ENCODE measurements around the gene FNDC11. TPM values are rescaled to one million over a fixed set of nuclear protein-coding genes. Genes with fewer than 3 reads are reported as not detected.

Gene FNDC11
- total and polyA plus RNA-seq, 2 of the 13 experiments (the other 11 are each of a cell fraction or from before 2014, with no cell fraction given) = 0.07 TPM; not detected in 1

DNA sequence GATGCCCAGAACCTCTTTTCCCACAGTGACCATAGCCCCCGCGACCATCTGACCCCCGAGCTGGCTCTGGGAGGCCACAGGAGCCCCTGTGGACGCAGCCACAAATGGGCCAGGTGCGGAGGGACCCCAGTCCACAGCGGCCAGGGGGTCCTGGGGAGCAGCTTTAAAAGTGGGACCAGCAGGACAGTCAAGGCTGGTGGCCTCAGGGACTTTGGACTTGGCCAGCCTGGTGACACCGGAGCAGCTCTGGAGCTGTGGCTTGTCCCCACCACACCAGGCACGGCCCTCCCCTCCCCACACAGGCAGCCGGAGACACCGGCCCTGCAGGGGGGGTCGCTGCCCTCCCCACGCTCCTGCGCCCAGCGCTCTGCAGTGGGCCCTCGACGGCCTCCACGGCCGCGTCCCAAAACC, 3.5 kb downstream of the FNDC11 start (continued):
- TF ChIP-seq NFYC (CRISPR knock-in tag; IDR thresholded peaks at IDR 0.05) (no peak), ZNF468 (CRISPR knock-in tag; IDR thresholded peaks at IDR 0.05) (peak; percentile 45; the same call in 1 of the 2 replicates), SUZ12 (IDR thresholded peaks at IDR 0.05; ENCODE audit: low read depth, low read length) (no peak), ZIK1 (CRISPR knock-in tag; IDR thresholded peaks at IDR 0.05; ENCODE audit: borderline replicate concordance, low read depth) (no peak), ETV6 (CRISPR knock-in tag; conservative IDR thresholded peaks at IDR 0.05) (no peak), ZNF780A (CRISPR knock-in tag; IDR thresholded peaks at IDR 0.05) (no peak), BRCA1 (CRISPR knock-in tag; IDR thresholded peaks at IDR 0.05) (no peak), RORA (CRISPR knock-in tag; IDR thresholded peaks at IDR 0.05) (no peak), ZNF816 (CRISPR knock-in tag; IDR thresholded peaks at IDR 0.05; ENCODE audit: borderline replicate concordance) (no peak), NCOA5 (CRISPR knock-in tag; IDR thresholded peaks at IDR 0.05) (no peak)
- TF ChIP-seq, protein P1, sequence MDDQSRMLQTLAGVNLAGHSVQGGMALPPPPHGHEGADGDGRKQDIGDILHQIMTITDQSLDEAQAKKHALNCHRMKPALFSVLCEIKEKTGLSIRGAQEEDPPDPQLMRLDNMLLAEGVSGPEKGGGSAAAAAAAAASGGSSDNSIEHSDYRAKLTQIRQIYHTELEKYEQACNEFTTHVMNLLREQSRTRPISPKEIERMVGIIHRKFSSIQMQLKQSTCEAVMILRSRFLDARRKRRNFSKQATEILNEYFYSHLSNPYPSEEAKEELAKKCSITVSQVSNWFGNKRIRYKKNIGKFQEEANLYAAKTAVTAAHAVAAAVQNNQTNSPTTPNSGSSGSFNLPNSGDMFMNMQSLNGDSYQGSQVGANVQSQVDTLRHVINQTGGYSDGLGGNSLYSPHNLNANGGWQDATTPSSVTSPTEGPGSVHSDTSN (CRISPR knock-in tag; IDR thresholded peaks at IDR 0.05; ENCODE audit: borderline replicate concordance) = no peak
- TF ChIP-seq, protein P2, sequence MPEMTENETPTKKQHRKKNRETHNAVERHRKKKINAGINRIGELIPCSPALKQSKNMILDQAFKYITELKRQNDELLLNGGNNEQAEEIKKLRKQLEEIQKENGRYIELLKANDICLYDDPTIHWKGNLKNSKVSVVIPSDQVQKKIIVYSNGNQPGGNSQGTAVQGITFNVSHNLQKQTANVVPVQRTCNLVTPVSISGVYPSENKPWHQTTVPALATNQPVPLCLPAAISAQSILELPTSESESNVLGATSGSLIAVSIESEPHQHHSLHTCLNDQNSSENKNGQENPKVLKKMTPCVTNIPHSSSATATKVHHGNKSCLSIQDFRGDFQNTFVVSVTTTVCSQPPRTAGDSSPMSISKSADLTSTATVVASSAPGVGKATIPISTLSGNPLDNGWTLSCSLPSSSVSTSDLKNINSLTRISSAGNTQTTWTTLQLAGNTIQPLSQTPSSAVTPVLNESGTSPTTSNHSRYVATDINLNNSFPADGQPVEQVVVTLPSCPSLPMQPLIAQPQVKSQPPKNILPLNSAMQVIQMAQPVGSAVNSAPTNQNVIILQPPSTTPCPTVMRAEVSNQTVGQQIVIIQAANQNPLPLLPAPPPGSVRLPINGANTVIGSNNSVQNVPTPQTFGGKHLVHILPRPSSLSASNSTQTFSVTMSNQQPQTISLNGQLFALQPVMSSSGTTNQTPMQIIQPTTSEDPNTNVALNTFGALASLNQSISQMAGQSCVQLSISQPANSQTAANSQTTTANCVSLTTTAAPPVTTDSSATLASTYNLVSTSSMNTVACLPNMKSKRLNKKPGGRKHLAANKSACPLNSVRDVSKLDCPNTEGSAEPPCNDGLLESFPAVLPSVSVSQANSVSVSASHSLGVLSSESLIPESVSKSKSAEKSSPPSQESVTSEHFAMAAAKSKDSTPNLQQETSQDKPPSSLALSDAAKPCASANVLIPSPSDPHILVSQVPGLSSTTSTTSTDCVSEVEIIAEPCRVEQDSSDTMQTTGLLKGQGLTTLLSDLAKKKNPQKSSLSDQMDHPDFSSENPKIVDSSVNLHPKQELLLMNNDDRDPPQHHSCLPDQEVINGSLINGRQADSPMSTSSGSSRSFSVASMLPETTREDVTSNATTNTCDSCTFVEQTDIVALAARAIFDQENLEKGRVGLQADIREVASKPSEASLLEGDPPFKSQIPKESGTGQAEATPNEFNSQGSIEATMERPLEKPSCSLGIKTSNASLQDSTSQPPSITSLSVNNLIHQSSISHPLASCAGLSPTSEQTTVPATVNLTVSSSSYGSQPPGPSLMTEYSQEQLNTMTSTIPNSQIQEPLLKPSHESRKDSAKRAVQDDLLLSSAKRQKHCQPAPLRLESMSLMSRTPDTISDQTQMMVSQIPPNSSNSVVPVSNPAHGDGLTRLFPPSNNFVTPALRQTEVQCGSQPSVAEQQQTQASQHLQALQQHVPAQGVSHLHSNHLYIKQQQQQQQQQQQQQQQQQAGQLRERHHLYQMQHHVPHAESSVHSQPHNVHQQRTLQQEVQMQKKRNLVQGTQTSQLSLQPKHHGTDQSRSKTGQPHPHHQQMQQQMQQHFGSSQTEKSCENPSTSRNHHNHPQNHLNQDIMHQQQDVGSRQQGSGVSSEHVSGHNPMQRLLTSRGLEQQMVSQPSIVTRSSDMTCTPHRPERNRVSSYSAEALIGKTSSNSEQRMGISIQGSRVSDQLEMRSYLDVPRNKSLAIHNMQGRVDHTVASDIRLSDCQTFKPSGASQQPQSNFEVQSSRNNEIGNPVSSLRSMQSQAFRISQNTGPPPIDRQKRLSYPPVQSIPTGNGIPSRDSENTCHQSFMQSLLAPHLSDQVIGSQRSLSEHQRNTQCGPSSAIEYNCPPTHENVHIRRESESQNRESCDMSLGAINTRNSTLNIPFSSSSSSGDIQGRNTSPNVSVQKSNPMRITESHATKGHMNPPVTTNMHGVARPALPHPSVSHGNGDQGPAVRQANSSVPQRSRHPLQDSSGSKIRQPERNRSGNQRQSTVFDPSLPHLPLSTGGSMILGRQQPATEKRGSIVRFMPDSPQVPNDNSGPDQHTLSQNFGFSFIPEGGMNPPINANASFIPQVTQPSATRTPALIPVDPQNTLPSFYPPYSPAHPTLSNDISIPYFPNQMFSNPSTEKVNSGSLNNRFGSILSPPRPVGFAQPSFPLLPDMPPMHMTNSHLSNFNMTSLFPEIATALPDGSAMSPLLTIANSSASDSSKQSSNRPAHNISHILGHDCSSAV (CRISPR knock-in tag; IDR thresholded peaks at IDR 0.05; ENCODE audit: borderline replicate concordance) = no peak
- TF ChIP-seq, protein P3, sequence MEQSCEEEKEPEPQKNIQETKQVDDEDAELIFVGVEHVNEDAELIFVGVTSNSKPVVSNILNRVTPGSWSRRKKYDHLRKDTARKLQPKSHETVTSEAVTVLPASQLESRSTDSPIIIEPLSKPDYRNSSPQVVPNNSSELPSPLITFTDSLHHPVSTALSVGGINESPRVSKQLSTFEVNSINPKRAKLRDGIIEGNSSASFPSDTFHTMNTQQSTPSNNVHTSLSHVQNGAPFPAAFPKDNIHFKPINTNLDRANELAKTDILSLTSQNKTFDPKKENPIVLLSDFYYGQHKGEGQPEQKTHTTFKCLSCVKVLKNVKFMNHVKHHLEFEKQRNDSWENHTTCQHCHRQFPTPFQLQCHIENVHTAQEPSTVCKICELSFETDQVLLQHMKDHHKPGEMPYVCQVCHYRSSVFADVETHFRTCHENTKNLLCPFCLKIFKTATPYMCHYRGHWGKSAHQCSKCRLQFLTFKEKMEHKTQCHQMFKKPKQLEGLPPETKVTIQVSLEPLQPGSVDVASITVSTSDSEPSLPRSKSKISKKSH (CRISPR knock-in tag; IDR thresholded peaks at IDR 0.05; ENCODE audit: borderline replicate concordance) = no peak
- TF ChIP-seq, protein P4, sequence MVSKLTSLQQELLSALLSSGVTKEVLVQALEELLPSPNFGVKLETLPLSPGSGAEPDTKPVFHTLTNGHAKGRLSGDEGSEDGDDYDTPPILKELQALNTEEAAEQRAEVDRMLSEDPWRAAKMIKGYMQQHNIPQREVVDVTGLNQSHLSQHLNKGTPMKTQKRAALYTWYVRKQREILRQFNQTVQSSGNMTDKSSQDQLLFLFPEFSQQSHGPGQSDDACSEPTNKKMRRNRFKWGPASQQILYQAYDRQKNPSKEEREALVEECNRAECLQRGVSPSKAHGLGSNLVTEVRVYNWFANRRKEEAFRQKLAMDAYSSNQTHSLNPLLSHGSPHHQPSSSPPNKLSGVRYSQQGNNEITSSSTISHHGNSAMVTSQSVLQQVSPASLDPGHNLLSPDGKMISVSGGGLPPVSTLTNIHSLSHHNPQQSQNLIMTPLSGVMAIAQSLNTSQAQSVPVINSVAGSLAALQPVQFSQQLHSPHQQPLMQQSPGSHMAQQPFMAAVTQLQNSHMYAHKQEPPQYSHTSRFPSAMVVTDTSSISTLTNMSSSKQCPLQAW (CRISPR knock-in tag; IDR thresholded peaks at IDR 0.05) = 0 out of 2 replicates have a peak, but pooled peaks have one; percentile 9
- TF ChIP-seq, protein P5, sequence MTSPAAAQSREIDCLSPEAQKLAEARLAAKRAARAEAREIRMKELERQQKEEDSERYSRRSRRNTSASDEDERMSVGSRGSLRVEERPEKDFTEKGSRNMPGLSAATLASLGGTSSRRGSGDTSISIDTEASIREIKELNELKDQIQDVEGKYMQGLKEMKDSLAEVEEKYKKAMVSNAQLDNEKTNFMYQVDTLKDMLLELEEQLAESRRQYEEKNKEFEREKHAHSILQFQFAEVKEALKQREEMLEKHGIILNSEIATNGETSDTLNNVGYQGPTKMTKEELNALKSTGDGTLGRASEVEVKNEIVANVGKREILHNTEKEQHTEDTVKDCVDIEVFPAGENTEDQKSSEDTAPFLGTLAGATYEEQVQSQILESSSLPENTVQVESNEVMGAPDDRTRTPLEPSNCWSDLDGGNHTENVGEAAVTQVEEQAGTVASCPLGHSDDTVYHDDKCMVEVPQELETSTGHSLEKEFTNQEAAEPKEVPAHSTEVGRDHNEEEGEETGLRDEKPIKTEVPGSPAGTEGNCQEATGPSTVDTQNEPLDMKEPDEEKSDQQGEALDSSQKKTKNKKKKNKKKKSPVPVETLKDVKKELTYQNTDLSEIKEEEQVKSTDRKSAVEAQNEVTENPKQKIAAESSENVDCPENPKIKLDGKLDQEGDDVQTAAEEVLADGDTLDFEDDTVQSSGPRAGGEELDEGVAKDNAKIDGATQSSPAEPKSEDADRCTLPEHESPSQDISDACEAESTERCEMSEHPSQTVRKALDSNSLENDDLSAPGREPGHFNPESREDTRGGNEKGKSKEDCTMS (CRISPR knock-in tag; conservative IDR thresholded peaks at IDR 0.05) = no peak

All from HepG2 (cell line).